Right lobe of liver (tissue), 6 donors: Measurements from ENCODE around the gene ATOH8. TPM values are rescaled to one million over a fixed set of nuclear protein-coding genes. Genes with fewer than 3 reads are reported as not detected.
A peak's percentile ranks its signal among the peaks of the same experiment; 100 is the strongest.

ENCODE experiments used
- ATAC-seq, 4 donors: fragments of 200-7000 bp; cut with Tn5 transposase; one replicate each; pipeline ENCODE4 v1.9.1; 2020; ENCODE audit warnings: mild to moderate bottlenecking in 4 of 4, moderate library complexity in 4 of 4
- DNase-seq, 3 donors: peaks; one replicate each; pipeline ENCODE4 v3.0.0-alpha.2; 2020
- H3K27ac ChIP-seq, 3 donors: fragments of 200-600 bp; one replicate each; pipeline ENCODE4 v1.8.0; 2022
- H3K27me3 ChIP-seq, 2 donors: fragments of 200-600 bp; one replicate each; pipeline ENCODE4 v1.8.0; 2022
- H3K36me3 ChIP-seq, 4 donors: fragments of 200-600 bp; sonication (generic) in 1 of 4; one replicate each; pipeline versions ENCODE4 v1.5.1 to v1.8.0; 2017 to 2022; ENCODE audit warnings: control low read depth in 1 of 4
- H3K4me1 ChIP-seq, 4 donors: fragments of 200-600 bp; sonication (generic) in 1 of 4; one replicate each; pipeline versions ENCODE4 v1.5.1 to v1.8.0; 2017 to 2022; ENCODE audit warnings: control low read depth in 1 of 4
- H3K4me3 ChIP-seq, 3 donors: fragments of 200-600 bp; one replicate each; pipeline ENCODE4 v1.8.0; 2022
- H3K9me3 ChIP-seq, 4 donors: fragments of 200-600 bp; sonication (generic) in 1 of 4; one replicate each; pipeline versions ENCODE4 v1.5.1 to v1.8.0; 2017 to 2022; ENCODE audit warnings: control low read depth in 1 of 4
- POLR2A ChIP-seq: fragments of 450-650 bp; IDR thresholded peaks from one replicate; pipeline ENCODE4 v1.6.1; 2017; ENCODE audit warnings: antibody characterized with exemption, mild to moderate bottlenecking
- WGBS: methylation state at CpG from one replicate; pipeline ENCODE4 v1.1.6; 2018; ENCODE audit warnings: low coverage, low lambda C conversion rate; ENCODE audit not compliant: insufficient coverage; ENCODE audit errors: missing lambda C conversion rate; 5-methylcytosine and 5-hydroxymethylcytosine counted together
- intact Hi-C, 2 donors: fragments of 100-400 bp; cut with DNase I; formaldehyde crosslinking; loops; one replicate each; pipeline versions ENCODE4 v1.11.2 to v1.14.1; 2022
- total RNA-seq, 6 experiments: library from RNA; depleted of rRNA in 2 of 6; stranded (reverse); fragments of >200 nt in 2 of 6; fragmentation: NEBNext Ultra II Directional in 3 of 6; extraction: Animal tissue kit (Norgen Biotek cat#: 25700) in 3 of 6; gene quantifications; one replicate each; pipeline versions ENCODE4 v1.1.0 to v1.2.4, GENCODE V29; 2016 to 2023
- TF ChIP-seq, protein P1 (sequence below), 4 donors: fragments of 200-600 bp in 3 of 4; fragments of 450-650 bp in 1 of 4; IDR thresholded peaks; one replicate each; pipeline versions ENCODE4 v1.5.1 to v1.8.0; 2016 to 2022; ENCODE audit warnings: antibody characterized with exemption in 4 of 4, mild to moderate bottlenecking in 2 of 4
- donor health status: DM: no; HTN: yes; CAD: no.
- donor health status: DM: no; HTN: no; CAD: no.
- donor health status: DM: no; HTN: no; CAD: no.
- donor health status: DM: no; HTN: yes; CAD: no.
- donor health status: DM: no; HTN: yes; CAD: no.

Gene ATOH8
- total RNA-seq, 6 experiments from 2014 or later = 5.3 to 78.0 (median 46.2) TPM

DNA sequence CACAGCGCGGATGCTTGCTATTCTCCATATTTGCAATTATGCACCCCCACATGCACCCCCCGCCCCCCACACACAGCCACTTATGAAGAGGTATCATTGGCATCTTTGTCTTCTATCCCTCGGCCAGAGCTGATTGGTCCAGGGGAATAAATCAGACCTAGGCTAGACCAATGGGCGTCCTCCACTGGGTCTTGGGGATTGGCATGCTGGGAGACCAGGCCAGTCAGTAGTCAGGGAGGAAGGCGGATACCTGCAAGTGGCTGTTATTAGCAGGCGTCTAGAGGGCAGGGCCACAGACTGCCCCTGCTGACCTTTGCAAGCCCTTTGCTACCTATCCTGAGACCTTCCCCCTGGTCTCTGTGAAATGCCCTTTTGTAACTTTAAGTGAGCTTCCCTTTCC, 30.0 kb downstream of the ATOH8 start:
- H3K27me3 ChIP-seq = no peaks in the 10 kb centered on the region
- ATAC-seq (no peak), DNase-seq (no peak)
- intact Hi-C loops = no loop called here
- H3K27ac ChIP-seq = no peak overlapping the region
- no peaks in the 10 kb centered on the region for H3K9me3 ChIP-seq
- no peak overlapping the region for H3K4me3 ChIP-seq
- no peak for TF ChIP-seq POLR2A
- TF ChIP-seq, protein P1, sequence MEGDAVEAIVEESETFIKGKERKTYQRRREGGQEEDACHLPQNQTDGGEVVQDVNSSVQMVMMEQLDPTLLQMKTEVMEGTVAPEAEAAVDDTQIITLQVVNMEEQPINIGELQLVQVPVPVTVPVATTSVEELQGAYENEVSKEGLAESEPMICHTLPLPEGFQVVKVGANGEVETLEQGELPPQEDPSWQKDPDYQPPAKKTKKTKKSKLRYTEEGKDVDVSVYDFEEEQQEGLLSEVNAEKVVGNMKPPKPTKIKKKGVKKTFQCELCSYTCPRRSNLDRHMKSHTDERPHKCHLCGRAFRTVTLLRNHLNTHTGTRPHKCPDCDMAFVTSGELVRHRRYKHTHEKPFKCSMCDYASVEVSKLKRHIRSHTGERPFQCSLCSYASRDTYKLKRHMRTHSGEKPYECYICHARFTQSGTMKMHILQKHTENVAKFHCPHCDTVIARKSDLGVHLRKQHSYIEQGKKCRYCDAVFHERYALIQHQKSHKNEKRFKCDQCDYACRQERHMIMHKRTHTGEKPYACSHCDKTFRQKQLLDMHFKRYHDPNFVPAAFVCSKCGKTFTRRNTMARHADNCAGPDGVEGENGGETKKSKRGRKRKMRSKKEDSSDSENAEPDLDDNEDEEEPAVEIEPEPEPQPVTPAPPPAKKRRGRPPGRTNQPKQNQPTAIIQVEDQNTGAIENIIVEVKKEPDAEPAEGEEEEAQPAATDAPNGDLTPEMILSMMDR (IDR thresholded peaks at IDR 0.05) = no peak
- WGBS = 85% methylated on average over 5 of the region's 7 CpGs
- peaks cover 0 to 31% (median 0%) of the 10 kb centered on the region in 4 donors for H3K36me3 ChIP-seq
- H3K4me1 ChIP-seq = peaks cover 0 to 24% (median 7%) of the 10 kb centered on the region in 4 donors

DNA sequence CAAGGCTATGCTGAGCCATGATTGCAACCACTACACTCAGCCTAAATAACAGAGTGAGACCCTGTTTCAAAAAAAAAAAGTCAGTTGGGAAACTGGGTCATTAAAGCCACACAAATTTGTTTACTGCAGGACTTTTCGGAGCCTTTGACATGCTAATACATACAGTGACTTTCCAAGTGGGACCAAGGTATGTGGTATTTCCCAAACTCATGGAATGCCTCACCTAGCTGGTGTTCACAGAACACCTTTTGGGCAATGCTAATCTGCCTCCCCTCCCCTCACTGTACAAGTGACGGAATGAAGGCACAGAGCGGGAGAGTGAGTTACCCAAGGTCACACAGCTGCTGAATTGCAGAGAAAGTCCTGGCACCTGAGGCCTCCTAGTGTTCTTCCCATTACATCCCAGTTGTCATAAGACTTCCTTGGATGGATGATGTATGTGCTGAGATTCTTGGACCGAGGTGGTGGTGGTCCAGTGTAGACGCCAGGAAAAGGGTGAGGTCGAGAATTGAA, 30.7 kb downstream of the ATOH8 start:
- no peak overlapping the region for H3K4me3 ChIP-seq
- intact Hi-C loops = no loop called here
- no peak overlapping the region for H3K27ac ChIP-seq
- peaks cover 0 to 17% (median 3%) of the 10 kb centered on the region in 4 donors for H3K4me1 ChIP-seq
- H3K36me3 ChIP-seq = peaks cover 0 to 35% (median 0%) of the 10 kb centered on the region in 4 donors
- H3K9me3 ChIP-seq = no peaks in the 10 kb centered on the region
- WGBS = 100% methylated on average over 3 of the region's 6 CpGs
- no peak for ATAC-seq
- TF ChIP-seq POLR2A = no peak
- TF ChIP-seq, protein P1 (IDR thresholded peaks at IDR 0.05) = no peak
- DNase-seq = no peak
- H3K27me3 ChIP-seq = no peaks in the 10 kb centered on the region

DNA sequence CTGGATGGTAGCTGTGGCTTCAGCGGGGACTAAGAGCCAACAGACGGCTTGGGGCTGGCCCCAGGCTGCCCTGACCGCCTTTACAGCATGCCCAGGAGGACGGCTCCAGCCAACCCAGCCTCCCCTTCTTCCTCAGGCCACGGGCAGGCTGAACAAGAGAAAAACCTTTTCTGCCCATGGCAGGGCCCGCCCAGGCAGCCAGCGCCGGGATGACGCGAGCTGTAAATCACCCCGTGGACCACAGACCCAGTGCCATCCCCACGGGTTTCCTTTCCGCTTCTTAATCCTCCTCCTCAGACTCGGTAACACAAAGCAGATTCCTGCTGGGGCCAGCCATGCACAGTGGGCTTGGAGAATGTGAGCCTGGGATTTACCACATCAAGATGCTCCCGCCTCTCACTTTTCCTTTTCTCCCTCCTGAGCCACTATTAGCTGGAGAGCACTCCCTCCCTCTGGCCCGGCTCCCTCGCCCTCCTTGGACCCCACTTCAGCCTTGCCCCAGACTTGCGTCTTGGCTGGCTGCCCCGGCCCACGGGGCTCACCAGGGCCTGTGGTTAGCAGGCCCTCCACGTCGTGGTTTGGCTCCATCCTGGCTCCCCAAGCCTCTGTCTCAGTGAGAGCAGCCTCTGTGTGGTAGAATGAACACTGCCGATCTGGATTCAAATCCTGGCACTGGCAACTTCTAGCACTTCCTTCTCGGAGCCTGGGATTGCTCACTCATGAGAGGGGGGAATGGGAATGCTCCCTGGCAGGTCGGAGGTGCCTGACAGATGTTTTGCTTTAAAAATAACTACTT, 31.4 kb downstream of the ATOH8 start:
- WGBS = 58% methylated on average over 3 of the region's 25 CpGs
- TF ChIP-seq, protein P1 (IDR thresholded peaks at IDR 0.05) = no peak
- TF ChIP-seq POLR2A = no peak
- Histone ChIP-seq H3K27ac (no peak overlapping the region), H3K4me3 (no peak overlapping the region), H3K36me3 (peaks cover 0 to 34% (median 0%) of the 10 kb centered on the region in 4 donors), H3K9me3 (no peaks in the 10 kb centered on the region), H3K27me3 (no peaks in the 10 kb centered on the region), H3K4me1 (peaks cover 0 to 14% (median 0%) of the 10 kb centered on the region in 4 donors)
- DNase-seq (no peak), ATAC-seq (no peak)
- intact Hi-C loops = no loop called here

DNA sequence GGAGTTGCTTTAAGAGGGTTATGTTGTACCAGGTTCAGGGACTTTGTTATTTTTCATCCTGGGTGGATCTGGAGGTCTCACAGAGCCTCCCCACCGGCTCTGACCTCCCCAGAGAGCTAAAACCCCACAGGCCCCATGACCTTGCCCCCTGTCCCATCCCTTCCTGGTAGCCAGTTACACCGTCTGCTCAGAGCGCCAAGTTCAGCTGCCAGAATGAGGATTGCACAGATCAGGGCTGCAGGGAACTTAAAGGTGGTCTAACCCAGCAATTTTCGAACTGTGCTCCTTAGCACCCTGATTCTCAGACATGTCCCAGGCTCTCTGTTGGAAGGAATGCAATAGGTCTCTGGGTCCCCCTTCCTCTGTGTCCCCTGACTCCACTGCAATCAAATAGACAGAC, 32.1 kb downstream of the ATOH8 start:
- TF ChIP-seq, protein P1 (IDR thresholded peaks at IDR 0.05) = no peak
- TF ChIP-seq POLR2A = no peak
- no peaks in the 10 kb centered on the region for H3K27me3 ChIP-seq
- H3K4me3 ChIP-seq = no peak overlapping the region
- H3K4me1 ChIP-seq = peaks cover 0 to 14% (median 0%) of the 10 kb centered on the region in 4 donors
- DNase-seq (no peak), ATAC-seq (peak in 3 of 4 donors; percentile 24 to 40 (median 28))
- H3K36me3 ChIP-seq = peaks cover 0 to 28% (median 0%) of the 10 kb centered on the region in 4 donors
- 47% methylated on average over 2 of the region's 4 CpGs for WGBS
- intact Hi-C loops = no loop called here
- no peaks in the 10 kb centered on the region for H3K9me3 ChIP-seq
- no peak overlapping the region for H3K27ac ChIP-seq
